GM19025 (cell line): Measurements from ENCODE around the gene OR10X1.

Source experiments
- ATAC-seq: cut with Tn5 transposase; IDR thresholded peaks from one replicate; pipeline ENCODE4 v1.9.1; 2021; ENCODE audit warnings: mild to moderate bottlenecking, low read depth, moderate library complexity; ENCODE audit not compliant: unreplicated experiment

Gene OR10X1

GRCh38 chr1:158579733-158580132 lies at the start of gene OR10X1:
OR10X1 (minus strand) TSS chr1:158579899; CDS start chr1:158579899, 0 bp downstream.
- ATAC-seq, result no peak

- ATAC-seq, result no peak
These were observed 34.1 kb upstream of the OR10X1 start for GRCh38 chr1:158613764-158614163.

- ATAC-seq, result no peak
These were observed 32.2 kb upstream of the OR10X1 start for GRCh38 chr1:158611916-158612315.

GRCh38 chr1:158607296-158607695 lies 27.6 kb upstream of the OR10X1 start:
- no peak for ATAC-seq

GRCh38 chr1:158604968-158605367 lies 25.3 kb upstream of the OR10X1 start, which contains the start of gene OR10Z1:
OR10Z1 (plus strand) TSS chr1:158605268; CDS start chr1:158606439, 1,171 bp downstream.
- no peak for ATAC-seq

GRCh38 chr1:158600735-158601134 lies 21.0 kb upstream of the OR10X1 start:
- ATAC-seq, result no peak

GRCh38 chr1:158586942-158587341 lies 7.2 kb upstream of the OR10X1 start:
- ATAC-seq, result no peak

- no peak for ATAC-seq
These were observed 4.3 kb upstream of the OR10X1 start for GRCh38 chr1:158583962-158584361.

GRCh38 chr1:158577561-158577960 lies 2.1 kb downstream of the OR10X1 start:
- ATAC-seq, result no peak

GRCh38 chr1:158572226-158572625 lies 7.5 kb downstream of the OR10X1 start:
- no peak for ATAC-seq

- ATAC-seq, result no peak
These were observed 9.2 kb downstream of the OR10X1 start, which contains the start of gene OR6P1 for GRCh38 chr1:158570480-158570879. OR6P1 (minus strand) TSS chr1:158570580; CDS start chr1:158563604, 6,976 bp downstream.

GRCh38 chr1:158564608-158565007 lies 15.1 kb downstream of the OR10X1 start:
- ATAC-seq, result no peak

- ATAC-seq, result no peak
These were observed 15.8 kb downstream of the OR10X1 start for GRCh38 chr1:158563853-158564252.

GRCh38 chr1:158559696-158560095 lies 20.0 kb downstream of the OR10X1 start:
- no peak for ATAC-seq

- no peak for ATAC-seq
These were observed 25.3 kb downstream of the OR10X1 start, which contains the start of gene OR6Y1 for GRCh38 chr1:158554352-158554751. OR6Y1 (minus strand) TSS chr1:158554405; CDS start chr1:158548105, 6,300 bp downstream.

- ATAC-seq, result no peak
These were observed 27.4 kb downstream of the OR10X1 start for GRCh38 chr1:158552296-158552695.

- no peak for ATAC-seq
These were observed 32.2 kb downstream of the OR10X1 start for GRCh38 chr1:158547533-158547932.

GRCh38 chr1:158537609-158538008 lies 42.1 kb downstream of the OR10X1 start:
- no peak for ATAC-seq

GRCh38 chr1:158534496-158534895 lies 45.2 kb downstream of the OR10X1 start:
- ATAC-seq, result no peak
